ENCODE measurements around the gene PRDX4.

GRCh38 chrX:23667239-23668177 is at the start of gene PRDX4:
- TF ChIP-seq HMGXB4 (CRISPR knock-in tag; IDR thresholded peaks at IDR 0.05): no peak
- peak; percentile 78 for TF ChIP-seq USF2 (CRISPR knock-in tag; IDR thresholded peaks at IDR 0.05)
- TF ChIP-seq SMAD4 (CRISPR knock-in tag; IDR thresholded peaks at IDR 0.05): no peak
- TF ChIP-seq SMAD3 (CRISPR knock-in tag; IDR thresholded peaks at IDR 0.05; ENCODE audit: borderline replicate concordance): no peak
- TF ChIP-seq ELF4 (CRISPR knock-in tag; IDR thresholded peaks at IDR 0.05; ENCODE audit: low read depth): no peak

Measured in WTC11 (cell line).